ENCODE results near the gene ACSM2A. TPM values are rescaled to one million over a fixed set of nuclear protein-coding genes. Genes with fewer than 3 reads are reported as not detected.
"Not testable (repeated sequence)": the region's sequence is repeated elsewhere in the genome, so short reads cannot be mapped to it uniquely, and the experiment has no call there.

The ACSM2A gene
- total RNA-seq, 1 experiment from 2014 or later: not detected

- Mint-ChIP-seq H3K27me3 (ENCODE audit: insufficient read depth, unreplicated experiment) (peaks cover 5% of the 10 kb centered on the region), H3K9me3 (ENCODE audit: unreplicated experiment) (peaks cover 6% of the 10 kb centered on the region), H3K36me3 (ENCODE audit: insufficient read depth, unreplicated experiment) (no peaks in the 10 kb centered on the region), H3K27ac (ENCODE audit: unreplicated experiment) (no peak overlapping the region), H3K4me3 (ENCODE audit: unreplicated experiment) (no peak overlapping the region), H3K4me1 (ENCODE audit: low read depth, unreplicated experiment) (no peaks in the 10 kb centered on the region)
- Histone ChIP-seq H3K36me3 (ENCODE audit: control insufficient read depth, insufficient read depth, low read length) (no peaks in the 10 kb centered on the region), H3K4me1 (peaks cover 10% of the 10 kb centered on the region; the same call in 1 of the 2 replicates), H3K9me3 (no peaks in the 10 kb centered on the region), H3K27me3 (replicated peaks; ENCODE audit: control insufficient read depth, insufficient read depth, low read length) (no peaks in the 10 kb centered on the region), H3K4me3 (ENCODE audit: low read depth, low read length) (no peak overlapping the region)
- CTCF ChIA-PET: no interaction called here
- TF ChIP-seq CTCF (IDR thresholded peaks at IDR 0.05; ENCODE audit: insufficient read depth in 1 of 2, low read depth in 1 of 2, low read length in 1 of 2, severe bottlenecking in 1 of 2, unreplicated experiment in 1 of 2): no peak
- POLR2A ChIA-PET: no interaction called here
- DNase-seq: no peak
- no TSS peak for BruUV-seq (replicated peaks)
- intact Hi-C loops (cut with micrococcal nuclease; ENCODE audit: unreplicated experiment): no loop called here
Observed at GRCh38 chr16:20520103-20520502, 68.8 kb downstream of the ACSM2A start.

- H3K27me3 ChIP-seq (replicated peaks; ENCODE audit: control insufficient read depth, insufficient read depth, low read length); H3K4me1 ChIP-seq; H3K9me3 ChIP-seq; DNase-seq; BruUV-seq (replicated peaks); CTCF ChIA-PET; H3K9me3 Mint-ChIP-seq (ENCODE audit: unreplicated experiment); POLR2A ChIA-PET; H3K36me3 ChIP-seq (ENCODE audit: control insufficient read depth, insufficient read depth, low read length); H3K27ac Mint-ChIP-seq (ENCODE audit: unreplicated experiment); H3K36me3 Mint-ChIP-seq (ENCODE audit: insufficient read depth, unreplicated experiment); H3K4me3 Mint-ChIP-seq (ENCODE audit: unreplicated experiment); H3K4me1 Mint-ChIP-seq (ENCODE audit: low read depth, unreplicated experiment); H3K27me3 Mint-ChIP-seq (ENCODE audit: insufficient read depth, unreplicated experiment); H3K4me3 ChIP-seq (ENCODE audit: low read depth, low read length); intact Hi-C loops (cut with micrococcal nuclease; ENCODE audit: unreplicated experiment): not testable (repeated sequence)
Observed at GRCh38 chr16:20531795-20532194, 80.5 kb downstream of the ACSM2A start.

- H3K9me3 Mint-ChIP-seq (ENCODE audit: unreplicated experiment); CTCF ChIA-PET; H3K36me3 Mint-ChIP-seq (ENCODE audit: insufficient read depth, unreplicated experiment); POLR2A ChIA-PET; H3K4me3 Mint-ChIP-seq (ENCODE audit: unreplicated experiment); H3K4me3 ChIP-seq (ENCODE audit: low read depth, low read length); H3K9me3 ChIP-seq; H3K27ac Mint-ChIP-seq (ENCODE audit: unreplicated experiment); H3K4me1 ChIP-seq; DNase-seq; intact Hi-C loops (cut with micrococcal nuclease; ENCODE audit: unreplicated experiment); BruUV-seq (replicated peaks); H3K27me3 Mint-ChIP-seq (ENCODE audit: insufficient read depth, unreplicated experiment); H3K27me3 ChIP-seq (replicated peaks; ENCODE audit: control insufficient read depth, insufficient read depth, low read length); H3K4me1 Mint-ChIP-seq (ENCODE audit: low read depth, unreplicated experiment); H3K36me3 ChIP-seq (ENCODE audit: control insufficient read depth, insufficient read depth, low read length): not testable (repeated sequence)
Observed at GRCh38 chr16:20532284-20532792, 81.0 kb downstream of the ACSM2A start.

- intact Hi-C loops (cut with micrococcal nuclease; ENCODE audit: unreplicated experiment); DNase-seq; H3K36me3 Mint-ChIP-seq (ENCODE audit: insufficient read depth, unreplicated experiment); H3K4me1 ChIP-seq; CTCF ChIA-PET; H3K36me3 ChIP-seq (ENCODE audit: control insufficient read depth, insufficient read depth, low read length); H3K4me3 Mint-ChIP-seq (ENCODE audit: unreplicated experiment); H3K9me3 ChIP-seq; H3K4me1 Mint-ChIP-seq (ENCODE audit: low read depth, unreplicated experiment); H3K27ac Mint-ChIP-seq (ENCODE audit: unreplicated experiment); BruUV-seq (replicated peaks); H3K9me3 Mint-ChIP-seq (ENCODE audit: unreplicated experiment); H3K27me3 Mint-ChIP-seq (ENCODE audit: insufficient read depth, unreplicated experiment); H3K4me3 ChIP-seq (ENCODE audit: low read depth, low read length); H3K27me3 ChIP-seq (replicated peaks; ENCODE audit: control insufficient read depth, insufficient read depth, low read length); POLR2A ChIA-PET: not testable (repeated sequence)
Observed at GRCh38 chr16:20536669-20537068, 85.3 kb downstream of the ACSM2A start.

Other genes starting within 250 kb of the ACSM2A start
- gene GP2, start 124.0 kb upstream of the ACSM2A start, total RNA-seq (2022): not detected in 2 replicates
- not detected in 2 replicates for gene UMOD, start 98.8 kb upstream of the ACSM2A start, total RNA-seq (2022)
- gene PDILT, start 46.8 kb upstream of the ACSM2A start, total RNA-seq (2022): not detected in 2 replicates
- gene ACSM5, start 42.0 kb upstream of the ACSM2A start, total RNA-seq (2022): not detected in 2 replicates
- gene ACSM2B, start 124.8 kb downstream of the ACSM2A start, total RNA-seq (2022): 0.56 and 1.4 TPM in 2 replicates
- gene ACSM1, start 246.2 kb downstream of the ACSM2A start, total RNA-seq (2022): not detected in 2 replicates

Data from Caco-2 (cell line).